BE2C (cell line): ENCODE results near the gene IGFBP7.

Experiments used
- DNase-seq: peaks from one replicate; pipeline ENCODE4 v3.0.0-alpha.2; 2020
- H3K27me3 ChIP-seq: fragments of 250-450 bp; sonication (Bioruptor Pico); 2 replicates; pipeline ENCODE4 v1.5.1; 2020; ENCODE audit warnings: mild to moderate bottlenecking
- H3K36me3 ChIP-seq: fragments of 250-450 bp; sonication (Bioruptor Pico); 2 replicates; pipeline ENCODE4 v1.5.1; 2020; ENCODE audit warnings: mild to moderate bottlenecking
- H3K4me1 ChIP-seq: fragments of 250-450 bp; sonication (Bioruptor Pico); 2 replicates; pipeline ENCODE4 v1.5.1; 2020
- H3K4me3 ChIP-seq: 2 replicates; pipeline ENCODE4 v1.5.1; 2011; ENCODE audit warnings: low read depth, low read length
- H3K9me3 ChIP-seq: fragments of 250-450 bp; sonication (Bioruptor Pico); 2 replicates; pipeline ENCODE4 v1.5.1; 2020
- TF ChIP-seq, protein P1 (sequence below): IDR thresholded peaks from 2 replicates; pipeline ENCODE4 v1.5.1; 2012; ENCODE audit warnings: mild to moderate bottlenecking, low read depth, low read length

IGFBP7 gene

DNA sequence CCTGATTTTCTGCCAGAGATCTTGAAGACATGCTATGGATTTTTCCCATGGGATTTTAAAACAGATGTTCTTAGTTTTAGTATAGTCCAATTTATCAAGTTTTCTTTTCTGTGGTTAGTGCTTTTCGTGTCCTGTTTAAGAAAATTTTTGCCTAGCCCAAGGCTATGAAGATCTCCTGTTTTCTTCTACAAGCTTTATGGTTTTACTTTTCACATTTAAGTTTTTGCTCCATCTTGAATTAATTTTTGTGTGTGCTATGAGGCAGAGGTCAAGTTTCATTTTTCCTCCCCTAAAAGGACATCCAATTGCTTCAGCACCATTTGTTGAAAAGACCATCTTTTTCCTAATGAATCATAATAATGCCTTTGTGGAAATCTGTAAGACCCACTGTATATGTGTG lies 65.9 kb downstream of the IGFBP7 start:
- Histone ChIP-seq H3K4me3 (no peak overlapping the region), H3K4me1 (no peaks in the 10 kb centered on the region; the same call in 1 of the 2 replicates), H3K36me3 (no peaks in the 10 kb centered on the region), H3K27me3 (no peaks in the 10 kb centered on the region), H3K9me3 (no peaks in the 10 kb centered on the region)
- TF ChIP-seq, protein P1, sequence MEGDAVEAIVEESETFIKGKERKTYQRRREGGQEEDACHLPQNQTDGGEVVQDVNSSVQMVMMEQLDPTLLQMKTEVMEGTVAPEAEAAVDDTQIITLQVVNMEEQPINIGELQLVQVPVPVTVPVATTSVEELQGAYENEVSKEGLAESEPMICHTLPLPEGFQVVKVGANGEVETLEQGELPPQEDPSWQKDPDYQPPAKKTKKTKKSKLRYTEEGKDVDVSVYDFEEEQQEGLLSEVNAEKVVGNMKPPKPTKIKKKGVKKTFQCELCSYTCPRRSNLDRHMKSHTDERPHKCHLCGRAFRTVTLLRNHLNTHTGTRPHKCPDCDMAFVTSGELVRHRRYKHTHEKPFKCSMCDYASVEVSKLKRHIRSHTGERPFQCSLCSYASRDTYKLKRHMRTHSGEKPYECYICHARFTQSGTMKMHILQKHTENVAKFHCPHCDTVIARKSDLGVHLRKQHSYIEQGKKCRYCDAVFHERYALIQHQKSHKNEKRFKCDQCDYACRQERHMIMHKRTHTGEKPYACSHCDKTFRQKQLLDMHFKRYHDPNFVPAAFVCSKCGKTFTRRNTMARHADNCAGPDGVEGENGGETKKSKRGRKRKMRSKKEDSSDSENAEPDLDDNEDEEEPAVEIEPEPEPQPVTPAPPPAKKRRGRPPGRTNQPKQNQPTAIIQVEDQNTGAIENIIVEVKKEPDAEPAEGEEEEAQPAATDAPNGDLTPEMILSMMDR: no peak
- DNase-seq: no peak

DNA sequence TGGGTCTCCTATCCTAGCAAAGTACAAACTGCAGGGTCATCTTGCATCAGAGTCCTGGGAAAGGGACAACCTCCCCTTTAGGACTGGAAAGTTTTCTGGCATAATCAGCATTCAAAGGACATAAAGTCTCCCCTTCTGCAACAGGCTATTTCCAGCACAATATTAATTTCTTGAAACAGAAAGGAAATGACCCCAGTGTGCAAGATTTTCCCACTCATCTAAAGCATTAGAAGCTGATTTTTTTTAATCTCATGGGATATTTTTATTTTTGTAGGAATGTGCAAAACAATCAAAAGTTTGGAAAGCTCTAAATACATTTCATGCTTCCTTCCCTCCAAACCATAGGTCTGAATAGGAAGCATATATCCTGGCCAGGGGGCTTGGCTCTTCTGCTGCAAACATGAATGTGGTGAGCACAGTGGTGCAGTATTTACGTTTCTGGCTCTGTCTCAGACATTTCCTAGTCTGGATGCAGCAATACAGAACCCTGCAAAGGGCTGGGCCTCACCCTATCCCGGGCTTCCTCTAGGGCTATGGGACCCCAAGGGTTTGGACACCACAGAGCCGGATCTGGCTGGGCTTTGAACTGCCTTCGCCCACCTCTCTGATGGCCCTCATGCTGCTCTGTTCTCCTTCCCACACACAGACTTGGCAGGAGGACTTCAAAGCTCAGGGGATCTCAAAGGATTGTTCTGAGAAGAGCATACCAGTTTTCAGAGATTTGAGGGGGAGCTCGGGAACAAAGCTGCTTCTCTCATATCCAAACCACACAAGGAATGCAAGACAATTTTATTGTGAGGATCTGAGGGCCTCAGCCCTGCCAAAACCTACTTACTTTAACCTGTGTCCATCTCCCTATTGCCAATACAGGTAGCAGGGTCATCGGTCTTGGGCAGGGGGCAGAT lies 66.6 kb downstream of the IGFBP7 start:
- TF ChIP-seq, protein P1: no peak
- no peaks in the 10 kb centered on the region; the same call in 1 of the 2 replicates for H3K4me1 ChIP-seq

DNA sequence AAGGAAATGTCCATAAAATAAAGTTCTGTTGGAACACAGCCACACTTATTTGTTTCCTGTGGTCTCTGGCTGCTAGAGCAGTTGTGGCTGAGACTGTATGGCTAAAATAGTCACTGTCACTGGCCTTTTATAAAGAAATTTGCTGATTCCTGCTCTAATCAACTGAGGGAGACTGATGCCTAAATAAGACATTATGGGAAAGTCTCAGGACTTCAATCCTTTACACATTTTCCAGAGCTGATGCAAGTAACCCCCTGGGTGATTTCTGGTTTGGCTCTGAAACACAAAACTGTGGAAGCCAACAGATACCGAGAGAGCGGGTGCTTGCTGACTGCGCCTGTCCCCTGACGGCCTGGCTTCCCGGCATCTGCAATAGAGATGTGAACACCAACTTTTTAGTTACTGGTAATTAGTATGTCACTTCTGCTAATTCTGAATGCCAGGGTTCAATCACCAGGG lies 67.4 kb downstream of the IGFBP7 start:
- Histone ChIP-seq H3K9me3 (no peaks in the 10 kb centered on the region), H3K36me3 (no peaks in the 10 kb centered on the region), H3K27me3 (no peaks in the 10 kb centered on the region), H3K4me3 (no peak overlapping the region), H3K4me1 (no peaks in the 10 kb centered on the region; the same call in 1 of the 2 replicates)
- no peak for DNase-seq
- TF ChIP-seq, protein P1: no peak

More for the DNA sequence above, 66.6 kb downstream of the IGFBP7 start:
- Histone ChIP-seq H3K9me3 (no peaks in the 10 kb centered on the region), H3K27me3 (no peaks in the 10 kb centered on the region), H3K36me3 (no peaks in the 10 kb centered on the region), H3K4me3 (no peak overlapping the region)
- DNase-seq: no peak

DNA sequence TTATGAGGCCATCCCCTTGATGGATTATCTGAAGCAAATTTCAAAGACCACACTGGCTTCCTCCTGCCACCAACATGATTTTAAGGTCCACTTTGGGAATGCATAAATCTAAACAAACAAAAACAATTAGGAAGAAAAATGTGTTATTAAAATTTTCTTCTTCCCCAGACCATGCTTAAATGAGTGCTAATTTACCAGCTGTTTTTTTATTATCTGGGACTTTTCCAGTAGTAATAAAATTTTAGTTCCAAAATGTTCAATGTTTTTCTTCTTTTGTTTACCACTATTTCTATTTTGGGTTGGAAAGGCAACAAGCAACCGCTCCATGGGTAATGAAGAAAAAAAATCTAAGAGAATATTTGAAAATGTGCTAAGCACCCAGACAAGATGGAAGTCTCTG lies 69.2 kb downstream of the IGFBP7 start:
- H3K9me3 ChIP-seq: no peaks in the 10 kb centered on the region
- DNase-seq: no peak
- no peak overlapping the region for H3K4me3 ChIP-seq
- H3K27me3 ChIP-seq: no peaks in the 10 kb centered on the region
- no peaks in the 10 kb centered on the region; the same call in 1 of the 2 replicates for H3K4me1 ChIP-seq
- TF ChIP-seq, protein P1: no peak
- H3K36me3 ChIP-seq: no peaks in the 10 kb centered on the region

DNA sequence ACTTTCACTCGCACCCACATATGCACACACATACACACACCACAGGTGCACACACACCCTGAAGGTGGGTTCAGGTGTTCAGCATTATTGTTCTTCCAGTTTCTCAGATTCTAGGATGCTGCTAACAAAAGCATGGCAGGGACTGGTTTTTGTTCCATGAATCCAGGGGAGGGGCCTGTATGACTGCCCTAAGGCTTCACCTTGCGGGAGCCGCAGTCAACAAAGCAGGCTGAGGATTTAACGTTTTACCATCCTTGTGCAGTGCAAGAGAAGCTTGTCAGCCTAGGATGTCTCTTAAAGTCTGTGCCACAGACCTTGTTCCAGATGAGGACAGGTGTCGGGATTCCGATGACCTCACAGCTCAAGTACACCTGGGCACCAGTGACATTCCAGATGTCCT lies 69.7 kb downstream of the IGFBP7 start:
- Histone ChIP-seq H3K4me1 (no peaks in the 10 kb centered on the region; the same call in 1 of the 2 replicates), H3K9me3 (no peaks in the 10 kb centered on the region), H3K36me3 (no peaks in the 10 kb centered on the region), H3K4me3 (no peak overlapping the region), H3K27me3 (no peaks in the 10 kb centered on the region)
- TF ChIP-seq, protein P1: no peak
- DNase-seq: no peak

DNA sequence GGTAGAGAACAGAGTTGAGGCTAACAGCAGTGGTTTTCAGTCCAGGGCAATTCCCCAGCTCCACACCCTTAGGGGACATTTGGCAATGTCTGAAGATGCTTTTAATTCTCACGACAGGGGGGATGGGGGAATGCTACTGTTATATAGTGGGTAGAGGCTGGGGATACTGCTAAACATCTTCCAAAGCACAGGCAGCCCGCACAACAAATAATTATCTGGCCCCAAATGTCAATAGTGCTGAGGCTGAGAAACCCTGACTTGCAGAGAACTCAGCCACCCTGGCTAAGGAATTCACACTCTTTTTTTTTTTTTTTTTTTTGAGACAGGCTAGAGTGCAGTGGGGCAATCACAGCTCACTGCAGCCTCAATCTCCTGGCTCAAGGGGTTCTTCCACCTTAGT lies 70.8 kb downstream of the IGFBP7 start:
- Histone ChIP-seq H3K4me3 (no peak overlapping the region), H3K4me1 (no peaks in the 10 kb centered on the region; the same call in 1 of the 2 replicates), H3K9me3 (no peaks in the 10 kb centered on the region), H3K36me3 (no peaks in the 10 kb centered on the region), H3K27me3 (no peaks in the 10 kb centered on the region)
- DNase-seq: no peak
- TF ChIP-seq, protein P1: no peak
